A549 treated with CORT108297 at 1 μM for 4 hours (cell line): ENCODE data around the gene ECSIT. TPM values are rescaled to one million over a fixed set of nuclear protein-coding genes. Genes with fewer than 3 reads are reported as not detected.

ENCODE experiments used
- total RNA-seq: library from RNA; stranded (reverse); fragments of 200-300 nt; extraction: Qiagen RNA extraction; gene quantifications from 5 replicates; pipeline ENCODE4 v1.2.3, GENCODE V29; 2022

ECSIT gene, protein sequence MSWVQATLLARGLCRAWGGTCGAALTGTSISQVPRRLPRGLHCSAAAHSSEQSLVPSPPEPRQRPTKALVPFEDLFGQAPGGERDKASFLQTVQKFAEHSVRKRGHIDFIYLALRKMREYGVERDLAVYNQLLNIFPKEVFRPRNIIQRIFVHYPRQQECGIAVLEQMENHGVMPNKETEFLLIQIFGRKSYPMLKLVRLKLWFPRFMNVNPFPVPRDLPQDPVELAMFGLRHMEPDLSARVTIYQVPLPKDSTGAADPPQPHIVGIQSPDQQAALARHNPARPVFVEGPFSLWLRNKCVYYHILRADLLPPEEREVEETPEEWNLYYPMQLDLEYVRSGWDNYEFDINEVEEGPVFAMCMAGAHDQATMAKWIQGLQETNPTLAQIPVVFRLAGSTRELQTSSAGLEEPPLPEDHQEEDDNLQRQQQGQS
- total RNA-seq = 26.6 to 34.8 TPM (median 33.6 TPM) in 5 replicates

DNA sequence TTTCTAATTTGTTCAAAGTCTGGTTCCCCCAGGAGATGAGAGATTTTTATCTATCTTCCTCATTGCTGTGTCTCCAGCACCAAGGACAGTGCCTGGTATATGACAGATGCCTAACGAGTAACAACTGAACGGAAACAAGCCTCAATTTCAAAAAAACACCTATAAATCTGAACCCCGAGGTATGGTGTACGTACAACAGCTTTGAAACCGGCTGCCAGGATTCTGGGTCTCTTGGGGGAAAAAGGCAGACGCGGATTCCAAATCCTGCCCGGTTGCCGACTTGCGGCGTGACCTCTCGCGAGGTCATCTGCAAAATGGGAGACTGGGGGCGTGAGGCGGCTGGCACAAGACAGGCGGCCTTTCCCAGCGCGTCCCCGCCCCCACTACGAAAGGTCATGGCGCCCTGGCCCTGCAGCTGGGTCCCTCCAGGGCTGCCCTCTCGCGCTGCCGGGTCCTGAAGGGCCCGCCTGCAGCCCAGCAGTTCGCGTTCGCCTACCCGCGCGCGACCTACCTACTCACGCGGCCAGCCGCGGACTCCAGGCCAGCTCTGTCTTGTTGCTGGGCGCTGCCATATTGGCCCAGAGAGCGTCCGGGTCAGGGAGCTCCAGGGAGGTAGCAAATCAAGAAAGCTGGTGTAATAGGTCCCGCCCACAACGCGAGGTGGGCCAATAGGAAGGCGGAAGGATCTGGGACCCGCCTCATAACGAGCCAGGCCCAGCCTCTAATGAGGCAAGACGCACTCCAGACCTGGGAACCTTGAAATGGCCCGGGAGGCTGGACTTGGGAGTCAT, at the start of gene ECSIT:
TSS of gene ECSIT (minus strand) at position 584 of the 791 bp plus-strand sequence. CDS start 9,964 bp downstream, outside the sequence.

DNA sequence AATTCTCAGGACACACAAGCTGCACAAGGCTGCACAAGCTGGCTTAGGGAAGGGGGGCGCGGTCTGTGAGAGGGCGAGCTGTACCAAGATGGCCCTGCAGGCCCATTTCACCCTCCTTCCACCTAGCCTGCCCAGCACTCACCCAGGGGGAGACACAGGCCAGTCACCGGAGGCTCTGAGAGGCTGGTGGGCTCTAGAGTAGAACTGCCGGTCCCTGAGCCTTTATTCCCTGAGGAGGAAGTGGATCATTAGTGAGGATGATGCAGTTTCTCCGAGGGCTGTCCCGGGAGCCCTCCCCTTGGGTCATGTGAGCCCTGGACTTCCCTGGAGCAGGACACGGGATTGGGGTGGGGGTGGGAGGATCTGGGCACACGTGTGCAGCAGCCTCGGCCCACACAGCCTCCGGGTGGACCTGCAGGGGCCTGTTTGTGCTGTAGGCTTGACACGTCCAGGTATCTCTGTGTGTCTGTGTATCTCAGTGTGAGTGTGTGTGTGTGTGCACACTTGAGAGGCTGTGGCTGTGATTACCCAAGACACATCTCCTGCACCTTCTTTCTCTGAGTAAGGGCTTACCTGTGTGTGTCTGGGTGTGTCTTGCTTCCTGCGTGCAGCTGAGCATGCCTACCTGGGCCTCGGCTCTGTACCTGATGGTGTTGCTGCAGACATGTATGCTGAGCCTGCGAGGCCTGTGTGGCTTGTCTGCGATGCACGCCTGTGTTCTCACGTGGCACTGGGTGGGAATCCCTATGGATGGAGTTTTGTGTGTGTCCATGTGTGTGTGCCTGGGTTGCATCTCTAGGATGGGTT, 48.7 kb upstream of the ECSIT start, which contains the start of gene ACP5:
TSS of gene ACP5 (minus strand) at position 195 of the 807 bp plus-strand sequence. CDS start 328 bp downstream, outside the sequence.

GRCh38 chr19:11558881-11559828, 30.2 kb upstream of the ECSIT start, which contains the start of gene ELOF1:
Gene ELOF1, minus strand, starts transcription at chr19:11559230. Its CDS starts 4,883 bp downstream, at chr19:11554347.

DNA sequence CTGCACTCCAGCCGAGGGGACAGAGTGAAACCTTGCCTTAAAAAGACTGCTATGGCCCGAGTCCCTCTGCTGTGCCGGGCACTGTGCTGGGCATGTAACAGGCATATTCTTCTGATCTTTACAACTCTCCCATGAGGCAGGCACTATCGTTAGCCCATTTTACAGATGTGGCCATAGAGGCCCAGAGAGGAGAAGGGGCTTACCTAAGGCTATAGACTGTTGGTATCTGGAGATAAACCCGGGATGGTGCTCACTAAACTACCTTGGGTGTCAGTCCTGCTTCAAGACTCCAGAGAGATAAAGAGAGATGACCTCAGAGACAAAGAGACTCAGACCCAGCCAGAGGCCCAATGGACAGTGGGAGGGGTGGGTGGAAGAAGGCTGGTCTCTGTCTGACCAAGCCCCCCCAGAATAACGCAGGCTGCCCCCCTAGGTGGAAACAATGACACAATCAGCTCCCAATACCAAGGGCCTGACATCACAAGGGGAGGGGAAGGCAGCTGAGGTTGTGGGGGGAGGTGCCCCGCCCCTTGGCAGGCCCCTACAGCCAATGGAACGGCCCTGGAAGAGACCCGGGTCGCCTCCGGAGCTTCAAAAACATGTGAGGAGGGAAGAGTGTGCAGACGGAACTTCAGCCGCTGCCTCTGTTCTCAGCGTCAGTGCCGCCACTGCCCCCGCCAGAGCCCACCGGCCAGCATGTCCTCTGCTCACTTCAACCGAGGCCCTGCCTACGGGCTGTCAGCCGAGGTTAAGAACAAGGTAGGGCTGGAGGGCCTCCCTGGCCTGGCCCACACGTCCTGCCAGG, 9.5 kb upstream of the ECSIT start, which contains the start of gene CNN1:
TSS of gene CNN1 (plus strand) at position 620 of the 805 bp plus-strand sequence. CDS start at position 697, 77 bp downstream.

DNA sequence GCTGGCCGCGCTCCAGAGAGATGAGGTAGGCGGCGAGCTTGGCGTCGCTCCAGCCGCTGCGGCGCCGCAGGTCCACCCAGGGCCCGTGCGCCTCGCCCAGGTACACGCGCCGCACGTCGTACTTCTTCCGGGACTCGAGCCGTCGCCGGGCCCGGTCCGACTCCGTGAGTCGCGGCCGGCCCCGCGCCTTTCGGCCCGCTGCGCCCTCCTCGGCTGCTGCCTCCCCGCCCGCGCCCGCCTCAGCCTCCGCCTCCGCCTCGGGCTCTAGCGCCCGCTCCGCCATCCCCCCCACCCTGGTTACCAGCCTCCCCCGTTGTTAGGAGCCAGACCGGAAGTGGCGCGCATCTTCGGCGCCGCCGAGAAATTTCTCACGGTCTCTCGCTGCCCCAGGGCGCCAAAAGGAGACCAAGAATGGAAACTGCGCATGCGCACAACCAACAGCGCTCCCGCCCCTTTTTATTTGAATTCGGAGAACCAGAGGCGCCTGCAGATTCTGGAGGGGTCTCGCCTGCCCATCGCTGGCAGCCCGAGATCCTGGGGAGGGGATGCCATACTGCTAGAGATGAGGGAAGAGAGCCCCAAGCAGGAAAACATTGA, 23.3 kb downstream of the ECSIT start, which contains the start of gene ZNF653:
TSS of gene ZNF653 (minus strand) at position 336 of the 597 bp plus-strand sequence. CDS start at position 283, 53 bp downstream.

DNA sequence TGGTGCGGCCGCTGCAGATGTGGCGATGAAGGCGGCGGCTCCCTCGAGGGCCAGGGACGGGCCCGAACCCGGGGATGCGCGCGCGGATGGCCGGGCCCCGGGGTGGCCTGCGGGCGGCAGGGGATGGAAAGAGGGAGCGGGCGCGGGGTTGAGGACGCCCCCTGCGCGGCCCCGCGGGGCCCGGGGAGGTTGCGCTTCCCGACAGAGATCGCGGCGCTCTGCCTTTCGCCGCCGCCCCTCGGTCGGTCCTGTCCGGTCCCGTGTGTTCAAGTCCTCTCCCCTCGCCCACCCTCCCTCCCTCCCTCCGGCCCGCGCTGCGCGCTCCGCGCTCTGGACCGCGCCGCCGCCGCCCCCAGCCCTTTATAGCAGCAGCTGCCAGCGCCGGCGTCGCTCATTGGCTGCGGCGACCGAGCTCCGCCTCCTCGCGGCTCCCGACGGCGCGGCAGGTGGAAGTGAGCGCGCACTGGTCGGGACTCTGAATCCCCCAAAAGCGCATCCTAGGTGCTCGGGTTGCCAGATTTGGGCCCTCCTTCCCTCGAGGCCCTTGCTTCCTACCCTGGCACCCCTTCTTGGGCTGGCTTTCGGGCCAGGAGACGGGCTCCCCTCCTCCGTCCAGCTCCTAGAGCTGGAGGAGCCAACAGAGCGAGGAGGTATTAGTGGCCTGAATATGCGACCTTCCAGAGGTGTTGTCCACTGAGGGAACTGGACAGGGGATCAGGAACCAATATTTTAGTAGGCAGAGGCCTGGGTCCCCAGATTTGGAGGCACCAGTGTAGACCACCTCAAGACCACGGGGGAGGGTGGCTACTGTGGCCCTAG, 48.0 kb downstream of the ECSIT start, which contains the start of gene ELAVL3:
TSS of gene ELAVL3 (minus strand) at position 332 of the 819 bp plus-strand sequence. CDS start 438 bp downstream, outside the sequence.

Other genes with a start within 250 kb of the ECSIT start
- not detected in 5 replicates for gene TSPAN16, start 233.0 kb downstream of the ECSIT start, total RNA-seq
- gene RAB3D, start 189.5 kb downstream of the ECSIT start, total RNA-seq = 2.7 to 3.9 TPM (median 3.1 TPM) in 5 replicates
- 97.0 to 136 TPM (median 116 TPM) in 5 replicates for gene TMEM205, start 182.9 kb downstream of the ECSIT start, total RNA-seq
- gene CCDC159, start 182.6 kb downstream of the ECSIT start, total RNA-seq = 4.4 to 5.8 TPM (median 4.9 TPM) in 5 replicates
- 8.5 to 10.8 TPM (median 10.6 TPM) in 5 replicates for gene PLPPR2, start 173.7 kb downstream of the ECSIT start, total RNA-seq
- gene SWSAP1, start 154.5 kb downstream of the ECSIT start, total RNA-seq = 1.6 to 2.4 TPM (median 2.1 TPM) in 5 replicates
- 4.4 to 6.1 TPM (median 5.3 TPM) in 5 replicates for gene EPOR, start 144.8 kb downstream of the ECSIT start, total RNA-seq
- gene RGL3, start 109.8 kb downstream of the ECSIT start, total RNA-seq = 1.4 to 2.8 TPM (median 1.9 TPM) in 5 replicates
- gene ODAD3, start 94.0 kb downstream of the ECSIT start, total RNA-seq = 1.1 to 1.5 TPM (median 1.3 TPM) in 5 replicates
- 255 to 281 TPM (median 265 TPM) in 5 replicates for gene PRKCSH, start 93.5 kb downstream of the ECSIT start, total RNA-seq
- 0.02 to 0.10 TPM (median 0.05 TPM) in 5 replicates for gene ELAVL3, start 48.1 kb downstream of the ECSIT start, total RNA-seq
- gene ZNF653, start 23.3 kb downstream of the ECSIT start, total RNA-seq = 3.7 to 5.6 TPM (median 5.0 TPM) in 5 replicates
- gene CNN1, start 9.7 kb upstream of the ECSIT start, total RNA-seq = 0.30 to 0.52 TPM (median 0.46 TPM) in 5 replicates
- 99.4 to 117 TPM (median 107 TPM) in 5 replicates for gene ELOF1, start 30.1 kb upstream of the ECSIT start, total RNA-seq
- 0.12 to 0.51 TPM (median 0.25 TPM) in 4 of 5 replicates, not detected in the other for gene ACP5, start 48.5 kb upstream of the ECSIT start, total RNA-seq
- gene ZNF627, start 68.3 kb upstream of the ECSIT start, total RNA-seq = 2.7 to 5.4 TPM (median 3.6 TPM) in 5 replicates
- 1.9 to 3.1 TPM (median 2.7 TPM) in 5 replicates for gene ZNF823, start 209.8 kb upstream of the ECSIT start, total RNA-seq
- 0.02 TPM in 2 of 5 replicates, not detected in the others for gene ZNF441, start 237.9 kb upstream of the ECSIT start, total RNA-seq